Astrocyte (in vitro differentiated cells and primary cell): ENCODE data around the gene EPX. TPM values are rescaled to one million over a fixed set of nuclear protein-coding genes. Genes with fewer than 3 reads are reported as not detected.

Experiments
- DNase-seq: peaks from one replicate; pipeline ENCODE4 v3.0.0-alpha.2; 2010; ENCODE audit warnings: low read depth
- FAIRE-seq: peaks from 2 replicates; lab custom pipeline; 2011; peaks lifted over from hg19 to GRCh38; lab: Jason Lieb, UNC
- H2AFZ ChIP-seq: 2 replicates; pipeline ENCODE4 v1.6.0; 2012; ENCODE audit warnings: low read depth, low read length, inconsistent platforms
- H3K27ac ChIP-seq: 2 replicates; pipeline ENCODE4 v1.5.1; 2011; ENCODE audit warnings: low read depth, low read length, inconsistent platforms
- H3K27me3 ChIP-seq: 2 replicates; pipeline ENCODE4 v1.6.0; 2011; ENCODE audit warnings: low read length, inconsistent platforms; ENCODE audit not compliant: insufficient read depth
- H3K36me3 ChIP-seq: 2 replicates; pipeline ENCODE4 v1.5.1; 2011; ENCODE audit warnings: low read length, inconsistent platforms; ENCODE audit not compliant: insufficient read depth
- H3K4me1 ChIP-seq: 2 replicates; pipeline ENCODE4 v1.5.1; 2011; ENCODE audit warnings: low read length, inconsistent platforms; ENCODE audit not compliant: insufficient read depth
- H3K4me2 ChIP-seq: 2 replicates; pipeline ENCODE4 v1.6.0; 2012; ENCODE audit warnings: low read length, inconsistent platforms
- H3K4me3 ChIP-seq: 2 replicates; pipeline ENCODE4 v1.5.1; 2011; ENCODE audit warnings: low read depth, mild to moderate bottlenecking, low read length, inconsistent platforms; ENCODE audit not compliant: insufficient read depth
- H3K79me2 ChIP-seq: 2 replicates; pipeline ENCODE4 v1.6.0; 2012; ENCODE audit warnings: mild to moderate bottlenecking, low read length, inconsistent platforms; ENCODE audit not compliant: insufficient read depth
- H3K9ac ChIP-seq: 2 replicates; pipeline ENCODE4 v1.6.0; 2012; ENCODE audit warnings: mild to moderate bottlenecking, low read length, inconsistent platforms
- H3K9me3 ChIP-seq: 2 replicates; pipeline ENCODE4 v1.5.1; 2012; ENCODE audit warnings: low read depth, mild to moderate bottlenecking, low read length, inconsistent platforms; ENCODE audit not compliant: insufficient read depth
- H4K20me1 ChIP-seq: 2 replicates; pipeline ENCODE4 v1.6.0; 2012; ENCODE audit warnings: low read length, inconsistent platforms; ENCODE audit not compliant: insufficient read depth
- H3K27ac Mint-ChIP-seq: one replicate; pipeline ENCODE4 v1.8.0; 2021; ENCODE audit warnings: mild to moderate bottlenecking, mixed read lengths; ENCODE audit not compliant: unreplicated experiment
- H3K27me3 Mint-ChIP-seq: one replicate; pipeline ENCODE4 v1.8.0; 2021; ENCODE audit warnings: low read depth, mixed read lengths; ENCODE audit not compliant: unreplicated experiment
- H3K36me3 Mint-ChIP-seq: one replicate; pipeline ENCODE4 v1.8.0; 2021; ENCODE audit warnings: low read depth, mixed read lengths; ENCODE audit not compliant: unreplicated experiment
- H3K4me1 Mint-ChIP-seq: one replicate; pipeline ENCODE4 v1.8.0; 2021; ENCODE audit warnings: low read depth, mixed read lengths; ENCODE audit not compliant: unreplicated experiment
- H3K4me3 Mint-ChIP-seq: one replicate; pipeline ENCODE4 v1.8.0; 2021; ENCODE audit warnings: mild to moderate bottlenecking, moderate library complexity, mixed read lengths; ENCODE audit not compliant: unreplicated experiment
- H3K9me3 Mint-ChIP-seq: one replicate; pipeline ENCODE4 v1.8.0; 2021; ENCODE audit warnings: mild to moderate bottlenecking, mixed read lengths; ENCODE audit not compliant: unreplicated experiment
- EZH2 ChIP-seq: IDR thresholded peaks from 2 replicates; pipeline ENCODE4 v1.6.1; 2012; ENCODE audit warnings: mild to moderate bottlenecking, low read length, inconsistent platforms; ENCODE audit not compliant: insufficient read depth
- total RNA-seq: library from RNA; stranded (reverse); gene quantifications from 2 replicates; pipeline ENCODE4 v1.2.1, GENCODE V29; 2021
- TF ChIP-seq, protein P1 (sequence below): IDR thresholded peaks from 2 replicates; pipeline ENCODE4 v1.5.1; 2011; ENCODE audit warnings: low read depth, mild to moderate bottlenecking, inconsistent platforms, low read length, moderate library complexity; ENCODE audit not compliant: insufficient read depth

The EPX gene
- total RNA-seq, 1 donor from 2014 or later, result not detected

DNA sequence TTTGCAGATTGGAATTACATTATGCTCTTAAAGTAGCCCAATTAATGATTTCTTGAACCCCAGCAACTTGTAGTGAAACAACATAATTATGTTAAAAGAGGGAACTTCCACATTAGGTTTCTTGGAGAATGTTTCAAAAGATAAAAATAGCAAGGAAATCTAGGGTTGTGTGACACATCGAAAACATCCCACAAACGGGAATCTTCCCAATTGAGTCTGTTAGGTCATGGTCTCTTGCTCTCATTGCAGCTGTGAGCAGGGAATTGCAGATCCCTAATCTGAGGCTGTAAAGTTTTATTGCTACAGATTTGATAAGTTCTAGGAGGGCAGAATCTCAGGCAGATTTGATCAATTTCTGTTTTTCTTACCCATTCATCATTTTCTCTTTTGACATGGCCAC lies 39.1 kb downstream of the EPX start:
- Histone ChIP-seq H3K27me3 (peaks cover 4% of the 10 kb centered on the region), H3K79me2 (no peaks in the 10 kb centered on the region), H3K9ac (peak overlapping the region; percentile 38), H3K4me3 (no peak overlapping the region), H3K4me2 (peak overlapping the region; percentile 19), H3K36me3 (no peaks in the 10 kb centered on the region), H3K9me3 (no peaks in the 10 kb centered on the region), H3K4me1 (peaks cover 11% of the 10 kb centered on the region), H3K27ac (no peak overlapping the region), H2AFZ (no peak overlapping the region), H4K20me1 (no peaks in the 10 kb centered on the region)
- Mint-ChIP-seq H3K9me3 (no peaks in the 10 kb centered on the region), H3K36me3 (no peaks in the 10 kb centered on the region), H3K27ac (peak overlapping the region; percentile 58), H3K27me3 (peaks cover 7% of the 10 kb centered on the region), H3K4me1 (peaks cover 20% of the 10 kb centered on the region), H3K4me3 (no peak overlapping the region)
- TF ChIP-seq EZH2, result no peak
- TF ChIP-seq, protein P1, sequence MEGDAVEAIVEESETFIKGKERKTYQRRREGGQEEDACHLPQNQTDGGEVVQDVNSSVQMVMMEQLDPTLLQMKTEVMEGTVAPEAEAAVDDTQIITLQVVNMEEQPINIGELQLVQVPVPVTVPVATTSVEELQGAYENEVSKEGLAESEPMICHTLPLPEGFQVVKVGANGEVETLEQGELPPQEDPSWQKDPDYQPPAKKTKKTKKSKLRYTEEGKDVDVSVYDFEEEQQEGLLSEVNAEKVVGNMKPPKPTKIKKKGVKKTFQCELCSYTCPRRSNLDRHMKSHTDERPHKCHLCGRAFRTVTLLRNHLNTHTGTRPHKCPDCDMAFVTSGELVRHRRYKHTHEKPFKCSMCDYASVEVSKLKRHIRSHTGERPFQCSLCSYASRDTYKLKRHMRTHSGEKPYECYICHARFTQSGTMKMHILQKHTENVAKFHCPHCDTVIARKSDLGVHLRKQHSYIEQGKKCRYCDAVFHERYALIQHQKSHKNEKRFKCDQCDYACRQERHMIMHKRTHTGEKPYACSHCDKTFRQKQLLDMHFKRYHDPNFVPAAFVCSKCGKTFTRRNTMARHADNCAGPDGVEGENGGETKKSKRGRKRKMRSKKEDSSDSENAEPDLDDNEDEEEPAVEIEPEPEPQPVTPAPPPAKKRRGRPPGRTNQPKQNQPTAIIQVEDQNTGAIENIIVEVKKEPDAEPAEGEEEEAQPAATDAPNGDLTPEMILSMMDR, result no peak
- DNase-seq (peak; percentile 41), FAIRE-seq (no peak)

DNA sequence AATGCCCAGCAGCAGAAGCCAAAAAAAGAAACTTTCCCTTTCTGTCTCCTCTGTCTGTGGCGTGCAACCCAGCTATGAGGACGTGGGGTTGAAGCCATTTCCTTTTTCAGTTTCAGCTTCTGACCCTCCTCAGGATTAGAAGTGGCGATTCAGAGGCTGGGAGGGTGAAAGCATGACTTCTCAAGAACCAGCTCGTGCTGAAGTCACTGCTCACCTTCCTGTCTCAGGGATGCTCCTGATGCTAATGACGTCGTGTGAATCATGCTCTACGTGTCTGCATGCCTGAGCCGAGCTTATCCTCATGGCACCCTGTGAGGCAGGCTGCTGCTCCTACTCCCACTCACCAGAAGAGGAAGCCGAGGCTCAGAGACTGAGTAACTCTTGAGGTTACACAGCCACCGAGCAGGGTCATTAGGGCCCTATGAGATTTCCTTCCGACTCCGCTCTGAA lies 40.2 kb downstream of the EPX start:
- no peaks in the 10 kb centered on the region for H3K9me3 Mint-ChIP-seq
- H3K36me3 ChIP-seq, result no peaks in the 10 kb centered on the region

DNA sequence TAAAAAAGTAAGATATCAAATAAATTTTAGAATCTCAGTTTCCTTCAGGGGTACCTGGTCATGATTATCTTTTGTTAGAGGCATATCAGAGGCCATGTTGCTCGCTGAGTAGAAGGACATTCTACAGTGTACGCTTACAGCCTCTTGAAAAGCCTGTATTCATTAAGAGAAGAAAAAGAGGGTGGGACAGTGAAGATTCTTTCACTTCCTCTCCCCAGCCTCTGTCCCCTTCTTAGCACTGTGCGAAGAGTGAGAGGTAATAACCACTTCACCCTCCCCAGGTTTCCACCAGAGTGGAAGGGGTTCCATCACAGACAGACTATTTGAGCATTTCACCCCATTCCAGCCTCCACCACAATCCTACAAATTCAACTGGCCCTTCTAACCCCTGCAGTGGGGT lies 41.0 kb downstream of the EPX start:
- Histone ChIP-seq H3K27me3 (peaks cover 18% of the 10 kb centered on the region), H3K4me2 (no peak overlapping the region), H3K9ac (no peak overlapping the region), H2AFZ (no peak overlapping the region), H3K4me1 (peaks cover 11% of the 10 kb centered on the region), H3K79me2 (no peaks in the 10 kb centered on the region), H3K27ac (no peak overlapping the region), H3K4me3 (no peak overlapping the region), H4K20me1 (no peaks in the 10 kb centered on the region), H3K36me3 (no peaks in the 10 kb centered on the region), H3K9me3 (no peaks in the 10 kb centered on the region)
- H3K4me1 Mint-ChIP-seq, result peaks cover 20% of the 10 kb centered on the region
- no peaks in the 10 kb centered on the region for H3K36me3 Mint-ChIP-seq
- FAIRE-seq (no peak), DNase-seq (no peak)
- no peak overlapping the region for H3K4me3 Mint-ChIP-seq
- H3K27ac Mint-ChIP-seq, result no peak overlapping the region
- TF ChIP-seq, protein P1, result no peak
- TF ChIP-seq EZH2, result no peak
- H3K27me3 Mint-ChIP-seq, result peaks cover 20% of the 10 kb centered on the region
- H3K9me3 Mint-ChIP-seq, result no peaks in the 10 kb centered on the region

More for the DNA sequence above, 40.2 kb downstream of the EPX start:
- no peak for FAIRE-seq
- H3K4me1 Mint-ChIP-seq, result peaks cover 20% of the 10 kb centered on the region
- peaks cover 16% of the 10 kb centered on the region for H3K27me3 Mint-ChIP-seq
- Histone ChIP-seq H3K9ac (peak overlapping the region; percentile 38), H3K4me1 (peaks cover 11% of the 10 kb centered on the region), H3K27ac (peak overlapping the region; percentile 53), H3K27me3 (peaks cover 10% of the 10 kb centered on the region), H3K79me2 (no peaks in the 10 kb centered on the region), H4K20me1 (no peaks in the 10 kb centered on the region), H3K9me3 (no peaks in the 10 kb centered on the region), H2AFZ (peak overlapping the region; percentile 58), H3K4me2 (peak overlapping the region; percentile 49), H3K4me3 (no peak overlapping the region)
- H3K4me3 Mint-ChIP-seq, result no peak overlapping the region
- no peaks in the 10 kb centered on the region for H3K36me3 Mint-ChIP-seq
- peak; percentile 90 for DNase-seq
- H3K27ac Mint-ChIP-seq, result peak overlapping the region; percentile 75
- TF ChIP-seq EZH2, result no peak
- TF ChIP-seq, protein P1, result no peak
